Measurements from ENCODE around the gene KRTAP4-5. TPM values are rescaled to one million over a fixed set of nuclear protein-coding genes. Genes with fewer than 3 reads are reported as not detected.

Gene KRTAP4-5
- total RNA-seq: not detected

GRCh38 chr17:41149652-41149985 is at the start of gene KRTAP4-5:
TSS of gene KRTAP4-5 (minus strand) at chr17:41149825. CDS start at chr17:41149767, 58 bp downstream.

DNA sequence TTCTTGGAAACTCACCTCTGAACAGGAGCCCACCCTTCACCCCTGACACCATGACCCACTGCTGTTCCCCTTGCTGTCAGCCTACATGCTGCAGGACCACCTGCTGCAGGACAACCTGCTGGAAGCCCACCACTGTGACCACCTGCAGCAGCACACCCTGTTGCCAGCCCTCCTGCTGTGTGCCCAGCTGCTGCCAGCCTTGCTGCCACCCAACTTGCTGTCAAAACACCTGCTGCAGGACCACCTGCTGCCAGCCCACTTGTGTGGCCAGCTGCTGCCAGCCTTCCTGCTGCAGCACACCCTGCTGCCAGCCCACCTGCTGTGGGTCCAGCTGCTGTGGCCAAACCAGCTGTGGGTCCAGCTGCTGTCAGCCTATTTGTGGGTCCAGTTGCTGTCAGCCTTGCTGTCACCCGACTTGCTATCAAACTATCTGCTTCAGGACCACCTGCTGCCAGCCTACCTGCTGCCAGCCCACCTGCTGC is 40.3 kb upstream of the KRTAP4-5 start, which contains the start of gene KRTAP9-1:
TSS of gene KRTAP9-1 (plus strand) at position 51 of the 482 bp plus-strand sequence. CDS start at position 51, 0 bp downstream.

DNA sequence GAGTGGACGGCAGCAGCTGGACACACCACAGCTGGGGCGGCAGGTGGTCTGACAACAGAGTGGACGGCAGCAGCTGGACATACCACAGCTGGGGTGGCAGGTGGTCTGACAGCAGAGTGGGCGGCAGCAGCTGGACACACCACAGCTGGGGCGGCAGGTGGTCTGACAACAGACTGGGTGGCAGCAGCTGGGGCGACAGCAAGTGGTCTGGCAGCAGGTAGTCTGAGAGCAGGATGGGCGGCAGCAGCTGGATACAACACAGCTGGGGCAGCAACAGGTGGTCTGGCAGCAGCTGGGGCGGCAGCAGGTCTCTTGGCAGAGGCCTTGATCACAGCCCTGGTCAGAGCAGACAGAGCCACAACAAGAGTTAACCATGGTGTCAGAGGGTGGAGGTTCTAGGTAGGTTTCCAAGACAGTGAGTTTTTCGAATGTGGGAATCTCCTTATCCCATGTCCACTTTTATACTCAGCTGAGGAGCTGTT is 34.9 kb upstream of the KRTAP4-5 start, which contains the start of gene KRTAP4-1:
TSS of gene KRTAP4-1 (minus strand) at position 432 of the 482 bp plus-strand sequence. CDS start at position 375, 57 bp downstream.

GRCh38 chr17:41177727-41178271 is 28.2 kb upstream of the KRTAP4-5 start, which contains the start of gene KRTAP4-2:
TSS of gene KRTAP4-2 (minus strand) at chr17:41178221. CDS start at chr17:41178164, 57 bp downstream.

GRCh38 chr17:41168121-41168520 is 18.5 kb upstream of the KRTAP4-5 start, which contains the start of gene KRTAP4-3:
TSS of gene KRTAP4-3 (minus strand) at chr17:41168221. CDS start at chr17:41168172, 49 bp downstream.

GRCh38 chr17:41160648-41161047 is 11.0 kb upstream of the KRTAP4-5 start, which contains the start of gene KRTAP4-4:
TSS of gene KRTAP4-4 (minus strand) at chr17:41160748. CDS start at chr17:41160691, 57 bp downstream.

GRCh38 chr17:41140360-41141131 is 9.1 kb downstream of the KRTAP4-5 start, which contains the start of gene KRTAP4-6:
TSS of gene KRTAP4-6 (minus strand) at chr17:41140544. CDS start at chr17:41140487, 57 bp downstream.

DNA sequence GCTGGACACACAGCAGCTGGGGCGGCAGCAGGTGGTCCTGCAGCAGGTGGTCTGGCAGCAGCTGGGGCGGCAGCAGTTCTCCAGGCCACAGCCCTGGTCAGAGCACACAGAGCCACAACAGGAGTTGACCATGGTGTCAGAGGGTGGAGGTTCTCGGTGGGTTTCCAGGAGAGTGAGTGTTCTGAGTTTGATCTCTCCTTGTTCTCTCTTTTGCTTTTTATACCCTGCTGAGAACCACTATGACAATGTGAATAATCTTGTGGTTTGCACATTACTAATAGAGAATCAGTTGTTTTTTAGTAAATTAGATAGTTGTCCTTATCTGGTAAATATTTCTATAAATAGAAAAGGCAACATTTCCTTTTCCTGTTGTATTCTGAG is 25.6 kb downstream of the KRTAP4-5 start, which contains the start of gene KRTAP4-12:
TSS of gene KRTAP4-12 (minus strand) at position 192 of the 381 bp plus-strand sequence. CDS start at position 132, 60 bp downstream.

GRCh38 chr17:41117846-41118386 is 31.7 kb downstream of the KRTAP4-5 start, which contains the start of gene KRTAP4-11:
TSS of gene KRTAP4-11 (minus strand) at chr17:41118373. CDS start at chr17:41118315, 58 bp downstream.

DNA sequence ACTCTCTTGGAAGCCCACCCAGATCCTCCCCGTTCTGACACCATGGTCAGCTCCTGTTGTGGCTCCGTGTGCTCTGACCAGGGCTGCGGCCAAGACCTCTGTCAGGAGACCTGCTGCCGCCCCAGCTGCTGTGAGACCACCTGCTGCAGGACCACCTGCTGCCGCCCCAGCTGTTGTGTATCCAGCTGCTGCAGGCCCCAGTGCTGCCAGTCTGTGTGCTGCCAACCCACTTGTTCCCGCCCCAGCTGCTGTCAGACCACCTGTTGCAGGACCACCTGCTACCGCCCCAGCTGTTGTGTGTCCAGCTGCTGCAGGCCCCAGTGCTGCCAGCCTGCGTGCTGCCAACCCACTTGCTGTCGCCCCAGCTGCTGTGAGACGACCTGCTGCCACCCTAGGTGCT is 44.3 kb downstream of the KRTAP4-5 start, which contains the start of gene KRTAP4-9:
TSS of gene KRTAP4-9 (plus strand) at position 43 of the 400 bp plus-strand sequence. CDS start at position 43, 0 bp downstream.

DNA sequence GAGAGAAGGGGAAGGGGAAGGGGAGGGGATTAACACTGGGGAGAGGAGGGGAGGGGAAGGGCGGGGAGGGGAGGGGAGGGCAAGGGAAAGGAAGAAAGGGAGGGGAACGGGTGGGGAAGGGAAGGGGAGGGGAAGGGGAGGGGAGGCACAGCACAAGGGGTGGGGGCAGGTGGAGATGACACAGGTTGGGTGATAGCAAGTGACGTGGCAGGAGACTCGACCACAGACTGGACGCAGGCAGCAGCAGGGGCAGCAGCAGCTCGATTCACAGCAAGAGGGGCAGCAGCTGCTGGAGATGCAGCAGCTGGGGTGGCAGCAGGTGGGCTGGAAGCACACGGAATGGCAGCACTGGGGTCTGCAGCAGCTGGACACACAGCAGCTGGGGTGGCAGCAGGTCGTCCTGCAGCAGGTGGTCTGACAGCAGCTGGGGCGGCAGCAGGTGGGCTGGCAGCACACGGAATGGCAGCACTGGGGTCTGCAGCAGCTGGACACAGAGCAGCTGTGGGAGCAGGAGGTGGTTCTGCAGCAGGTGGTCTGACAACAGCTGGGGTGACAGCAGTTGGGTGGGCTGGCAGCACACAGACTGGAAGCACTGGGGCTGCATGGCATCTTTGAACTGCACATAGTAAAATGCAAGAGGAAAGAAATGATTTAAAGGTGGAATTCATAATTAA is 47.9 kb downstream of the KRTAP4-5 start, which contains the start of gene KRTAP4-16:
TSS of gene KRTAP4-16 (minus strand) at position 624 of the 674 bp plus-strand sequence. CDS start at position 624, 0 bp downstream.

Small RNA genes lying within 50 kb of the gene (small RNA-seq; reads per million reads assigned to genes)
- gene KRTAP4-17P: not detected

Other genes starting within 250 kb of the KRTAP4-5 start
- gene KRT23, start 212.2 kb downstream of the KRTAP4-5 start, total RNA-seq: 0.46 TPM
- gene KRT39, start 182.9 kb downstream of the KRTAP4-5 start, total RNA-seq: not detected
- gene KRT40, start 165.5 kb downstream of the KRTAP4-5 start, total RNA-seq: not detected
- not detected for gene KRTAP3-3, start 155.7 kb downstream of the KRTAP4-5 start, total RNA-seq
- not detected for gene KRTAP3-2, start 149.9 kb downstream of the KRTAP4-5 start, total RNA-seq
- not detected for gene KRTAP3-1, start 140.7 kb downstream of the KRTAP4-5 start, total RNA-seq
- not detected for gene KRTAP1-5, start 122.6 kb downstream of the KRTAP4-5 start, total RNA-seq
- gene KRTAP1-4, start 119.6 kb downstream of the KRTAP4-5 start, total RNA-seq: not detected
- gene KRTAP1-3, start 115.0 kb downstream of the KRTAP4-5 start, total RNA-seq: not detected
- gene KRTAP1-1, start 108.4 kb downstream of the KRTAP4-5 start, total RNA-seq: not detected
- not detected for gene KRTAP2-1, start 102.5 kb downstream of the KRTAP4-5 start, total RNA-seq
- gene KRTAP2-2, start 94.6 kb downstream of the KRTAP4-5 start, total RNA-seq: not detected
- gene KRTAP2-3, start 89.7 kb downstream of the KRTAP4-5 start, total RNA-seq: not detected
- not detected for gene KRTAP2-4, start 83.9 kb downstream of the KRTAP4-5 start, total RNA-seq
- gene KRTAP4-7, start 65.7 kb downstream of the KRTAP4-5 start, total RNA-seq: not detected
- not detected for gene KRTAP4-8, start 51.7 kb downstream of the KRTAP4-5 start, total RNA-seq
- gene KRTAP4-16, start 47.6 kb downstream of the KRTAP4-5 start, total RNA-seq: not detected
- gene KRTAP4-9, start 44.4 kb downstream of the KRTAP4-5 start, total RNA-seq: not detected
- not detected for gene KRTAP4-11, start 31.5 kb downstream of the KRTAP4-5 start, total RNA-seq
- not detected for gene KRTAP4-12, start 25.6 kb downstream of the KRTAP4-5 start, total RNA-seq
- not detected for gene KRTAP4-6, start 9.3 kb downstream of the KRTAP4-5 start, total RNA-seq
- not detected for gene KRTAP4-4, start 10.9 kb upstream of the KRTAP4-5 start, total RNA-seq
- not detected for gene KRTAP4-3, start 18.4 kb upstream of the KRTAP4-5 start, total RNA-seq
- gene KRTAP4-2, start 28.4 kb upstream of the KRTAP4-5 start, total RNA-seq: not detected
- not detected for gene KRTAP4-1, start 35.1 kb upstream of the KRTAP4-5 start, total RNA-seq
- gene KRTAP9-1, start 40.1 kb upstream of the KRTAP4-5 start, total RNA-seq: not detected
- gene KRTAP9-2, start 76.8 kb upstream of the KRTAP4-5 start, total RNA-seq: not detected
- gene KRTAP9-3, start 82.6 kb upstream of the KRTAP4-5 start, total RNA-seq: not detected
- gene KRTAP9-8, start 88.2 kb upstream of the KRTAP4-5 start, total RNA-seq: not detected
- not detected for gene KRTAP9-4, start 99.9 kb upstream of the KRTAP4-5 start, total RNA-seq
- gene KRTAP9-9, start 105.6 kb upstream of the KRTAP4-5 start, total RNA-seq: not detected
- not detected for gene KRTAP9-6, start 115.6 kb upstream of the KRTAP4-5 start, total RNA-seq
- gene KRTAP9-7, start 125.9 kb upstream of the KRTAP4-5 start, total RNA-seq: not detected
- not detected for gene KRTAP29-1, start 153.0 kb upstream of the KRTAP4-5 start, total RNA-seq
- not detected for gene KRTAP16-1, start 159.5 kb upstream of the KRTAP4-5 start, total RNA-seq
- gene KRTAP17-1, start 165.9 kb upstream of the KRTAP4-5 start, total RNA-seq: not detected
- not detected for gene KRT33A, start 201.0 kb upstream of the KRTAP4-5 start, total RNA-seq
- not detected for gene KRT33B, start 220.0 kb upstream of the KRTAP4-5 start, total RNA-seq
- not detected for gene KRT34, start 232.5 kb upstream of the KRTAP4-5 start, total RNA-seq
- gene KRT31, start 247.8 kb upstream of the KRTAP4-5 start, total RNA-seq: 0.23 TPM